DMS114 treated with DMSO at 0.1 percent for 48 hours (cell line): Measurements from ENCODE around the gene RNGTT.
"Not testable (repeated sequence)": the region's sequence is repeated elsewhere in the genome, so short reads cannot be mapped to it uniquely, and the experiment has no call there.

ENCODE experiments used
- DNase-seq: peaks from one replicate; lab custom pipeline; 2025; ENCODE audit not compliant: unreplicated experiment; lab: John Stamatoyannopoulos, UW

The RNGTT gene

GRCh38 chr6:88963139-88964090, at the start of gene RNGTT:
Gene RNGTT, minus strand, starts transcription at chr6:88963618. Its CDS starts 209 bp downstream, at chr6:88963409.
- DNase-seq: peak; percentile 93

DNA sequence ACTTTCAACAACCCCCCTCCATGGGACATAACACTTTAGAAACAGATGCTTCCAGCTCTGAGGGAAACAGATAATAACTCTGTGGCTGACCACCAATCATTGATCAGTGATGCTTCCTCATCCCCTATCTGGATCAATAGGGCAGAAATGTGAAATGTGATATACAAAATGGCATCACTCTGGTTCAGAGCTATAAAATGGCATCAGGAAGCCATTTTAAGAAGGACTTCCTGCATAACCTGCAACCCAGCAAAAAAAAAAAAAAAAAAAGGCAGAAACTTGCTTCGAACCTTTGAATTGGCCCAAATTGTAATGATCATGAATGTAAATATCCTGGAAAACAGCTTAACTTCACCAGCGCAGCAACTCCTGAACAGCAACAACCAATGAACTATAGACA, 48.0 kb upstream of the RNGTT start:
- no peak for DNase-seq

DNA sequence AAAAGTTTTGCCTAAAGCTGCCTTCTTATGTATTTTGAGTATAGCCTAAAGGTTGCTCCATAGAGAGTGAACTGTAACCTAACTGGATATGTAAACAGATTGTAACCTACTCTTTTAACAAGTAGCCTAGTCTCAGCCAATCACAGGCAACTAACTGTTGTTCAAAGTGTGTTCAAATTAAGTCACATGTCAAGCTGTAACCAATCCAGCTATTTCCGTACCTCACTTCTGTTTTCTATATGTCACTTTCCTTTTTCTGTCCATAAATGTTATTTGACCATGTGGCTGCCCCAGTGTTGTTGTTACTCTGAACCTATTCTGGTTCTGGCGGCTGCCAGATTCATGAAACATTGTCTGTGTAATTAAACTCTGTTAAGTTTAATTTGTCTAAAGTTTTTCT, 47.4 kb upstream of the RNGTT start:
- no peak for DNase-seq

DNA sequence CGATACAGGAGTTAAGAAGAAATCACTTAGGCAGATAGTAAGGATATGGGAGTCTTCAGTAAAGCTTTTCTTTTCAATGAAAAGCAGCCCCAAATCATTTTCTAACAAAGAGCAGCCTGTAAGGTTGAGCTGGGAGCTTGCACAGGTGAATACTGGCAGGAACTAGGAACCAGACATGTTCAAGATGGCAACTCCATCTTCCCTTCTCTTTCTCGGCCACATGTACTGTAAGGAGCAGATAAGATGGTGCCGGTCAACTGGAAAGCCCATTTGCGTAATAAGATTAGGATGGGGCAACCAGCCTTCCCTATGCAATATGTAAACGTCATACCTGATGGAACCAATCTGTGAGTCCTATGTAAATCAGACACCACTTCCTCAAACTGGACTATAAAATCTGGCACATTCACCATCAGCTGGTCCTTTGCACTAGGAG, 46.2 kb upstream of the RNGTT start:
- DNase-seq: no peak

- DNase-seq: no peak
Measured at GRCh38 chr6:89008815-89009374, 45.5 kb upstream of the RNGTT start.

- no peak for DNase-seq
Measured at GRCh38 chr6:89008001-89008814, 44.8 kb upstream of the RNGTT start.

DNA sequence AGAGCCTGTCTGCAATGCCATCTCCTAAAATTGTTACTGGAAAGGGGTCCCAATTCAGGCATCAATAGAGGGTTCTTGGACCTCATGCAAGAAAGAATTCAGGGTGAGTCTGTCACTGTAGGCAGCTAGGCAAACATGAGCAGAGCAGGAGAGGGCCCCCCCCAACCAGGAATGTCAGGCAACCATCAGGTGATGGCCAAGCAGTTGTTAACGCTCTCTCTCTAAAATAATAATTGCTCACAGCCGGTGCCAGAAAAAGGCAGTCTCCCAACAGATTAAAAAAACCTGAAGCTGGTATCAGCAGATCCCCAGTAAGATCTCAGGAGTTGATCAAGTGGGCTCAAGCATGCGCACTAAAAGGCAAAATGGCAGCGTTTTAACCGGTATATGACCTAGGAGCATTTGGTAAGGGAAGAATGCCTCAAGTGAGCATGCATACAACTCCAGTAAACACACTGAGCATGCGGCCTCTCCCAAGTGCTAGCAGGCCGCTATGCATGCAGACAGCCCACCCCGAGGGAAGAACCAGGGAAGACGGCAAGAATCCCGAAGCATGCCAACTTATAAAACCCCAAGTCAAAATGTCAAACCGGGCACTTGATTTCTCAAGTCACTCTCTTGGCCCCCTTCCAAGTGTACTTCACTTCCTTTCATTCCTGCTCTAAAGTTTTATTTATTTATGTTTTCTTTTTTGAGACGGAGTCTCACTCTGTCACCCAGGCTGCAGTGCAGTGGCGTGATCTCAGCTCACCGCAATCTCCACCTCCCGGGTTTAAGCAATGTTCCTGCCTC, 44.0 kb upstream of the RNGTT start:
- no peak for DNase-seq

GRCh38 chr6:89002523-89002922, 39.1 kb upstream of the RNGTT start:
- DNase-seq: no peak

DNA sequence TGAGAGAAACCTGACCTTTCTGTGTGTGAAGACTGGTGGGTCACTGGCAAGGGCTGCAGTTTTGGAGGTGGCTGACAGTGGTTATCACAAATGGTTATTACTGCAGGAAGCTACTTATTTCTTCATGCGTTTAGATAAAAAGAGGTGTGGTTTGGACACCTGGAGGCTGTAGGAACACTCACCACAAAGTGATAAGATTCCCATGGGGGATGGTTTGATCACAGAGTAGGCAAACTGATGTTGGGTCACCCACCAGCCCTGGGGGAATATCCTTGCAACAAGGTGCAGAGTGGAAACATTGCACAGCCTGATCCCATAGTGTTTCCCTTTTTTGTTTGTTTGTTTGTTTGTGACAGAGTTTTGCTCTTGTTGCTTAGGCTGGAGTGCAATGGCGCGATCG, 33.9 kb upstream of the RNGTT start:
- DNase-seq: no peak

DNA sequence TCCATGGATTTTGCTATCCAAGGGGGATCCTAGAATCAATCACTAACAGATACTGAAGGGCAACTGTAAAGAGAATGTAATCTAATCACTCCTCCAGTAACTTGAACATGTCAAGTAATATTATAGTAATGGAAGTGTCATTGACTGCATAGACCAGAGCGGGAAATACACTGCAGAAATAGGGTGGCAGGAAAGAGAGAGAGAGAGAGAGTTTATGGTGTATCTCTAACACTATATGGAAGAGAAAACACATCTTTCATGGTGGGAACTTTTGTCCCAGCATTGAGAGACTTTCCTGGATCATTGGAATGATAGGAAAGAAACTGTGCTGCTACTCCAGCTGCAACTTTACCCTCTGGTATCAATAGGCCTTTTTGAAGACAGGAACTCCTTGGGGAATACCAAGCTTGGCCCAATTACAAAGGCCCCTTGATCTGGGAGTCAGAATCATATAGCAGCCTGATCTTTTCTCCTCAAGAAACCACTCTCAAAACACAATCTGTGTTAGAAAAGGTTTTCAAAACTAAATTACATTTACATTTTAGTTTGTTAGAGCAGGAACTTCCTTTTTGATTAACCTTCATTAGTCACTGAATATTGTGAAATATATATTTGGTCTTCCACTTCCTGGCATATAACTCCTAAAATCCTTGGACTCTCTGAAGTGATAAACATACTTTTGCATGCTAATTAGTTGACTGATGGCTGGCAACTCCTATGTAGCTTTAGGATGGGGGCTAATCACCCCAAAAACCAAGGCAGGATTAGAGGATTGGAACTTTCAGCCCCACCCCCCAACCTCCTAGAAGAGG, 29.5 kb upstream of the RNGTT start:
- no peak for DNase-seq

DNA sequence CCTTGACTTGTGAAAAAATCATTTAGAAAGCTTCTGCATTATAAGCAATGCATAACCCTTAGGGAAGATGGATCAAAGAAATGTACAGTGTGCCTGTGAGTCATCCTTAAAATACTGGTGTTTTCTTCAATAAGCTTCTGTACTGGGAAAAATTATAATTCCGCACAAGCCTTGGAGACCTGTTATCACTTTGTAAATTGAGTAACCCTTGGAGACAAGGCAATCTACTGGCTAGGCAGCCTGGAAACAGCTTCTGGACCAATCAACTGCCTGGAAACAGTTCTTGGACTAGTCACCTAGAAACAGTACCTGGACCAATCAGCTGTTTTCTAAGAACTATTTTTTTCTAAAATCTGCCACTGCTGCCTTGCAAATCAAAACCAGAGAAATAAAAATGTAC, 25.8 kb upstream of the RNGTT start:
- no peak for DNase-seq

- no peak for DNase-seq
Measured at GRCh38 chr6:88987922-88988321, 24.5 kb upstream of the RNGTT start.

DNA sequence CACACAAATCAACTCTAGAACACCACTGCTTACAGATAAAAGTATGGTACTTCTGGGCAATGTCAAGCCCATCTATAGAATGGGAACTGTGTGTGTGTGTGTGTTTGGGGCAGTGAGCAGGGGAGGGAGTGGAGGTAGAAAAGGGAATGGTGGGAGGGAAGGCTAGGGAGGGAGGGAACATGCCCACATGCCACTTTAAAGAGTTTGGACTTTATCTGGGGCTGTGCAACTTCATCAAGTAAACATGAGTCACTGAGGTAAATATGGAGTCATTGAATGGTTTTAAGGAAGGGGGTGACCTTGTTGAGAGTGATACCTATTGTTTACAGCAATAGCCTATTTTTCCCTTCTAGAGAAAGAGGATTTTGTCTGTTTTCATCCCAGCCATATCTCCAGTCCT, 22.5 kb upstream of the RNGTT start:
- DNase-seq: no peak

DNA sequence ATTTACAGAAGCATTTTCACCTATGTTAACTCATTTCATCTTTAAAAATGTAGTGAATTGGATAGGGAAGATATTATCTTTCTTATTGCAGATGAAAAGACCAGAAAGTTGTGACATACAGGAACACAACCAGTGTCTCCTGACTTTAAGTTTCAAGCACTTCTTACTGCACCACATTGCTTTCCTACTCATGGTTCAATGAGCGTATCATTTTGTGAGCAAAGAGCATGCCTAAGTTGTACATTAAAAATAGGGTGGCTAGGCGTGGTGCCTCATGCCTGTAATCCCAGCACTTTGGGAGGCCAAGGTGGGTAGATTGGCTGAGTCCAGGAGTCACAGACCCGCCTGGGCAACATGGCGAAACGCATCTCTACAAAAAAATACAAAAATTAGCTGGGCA, 21.2 kb upstream of the RNGTT start:
- DNase-seq: no peak

GRCh38 chr6:88984152-88984551, 20.7 kb upstream of the RNGTT start:
- DNase-seq: no peak

DNA sequence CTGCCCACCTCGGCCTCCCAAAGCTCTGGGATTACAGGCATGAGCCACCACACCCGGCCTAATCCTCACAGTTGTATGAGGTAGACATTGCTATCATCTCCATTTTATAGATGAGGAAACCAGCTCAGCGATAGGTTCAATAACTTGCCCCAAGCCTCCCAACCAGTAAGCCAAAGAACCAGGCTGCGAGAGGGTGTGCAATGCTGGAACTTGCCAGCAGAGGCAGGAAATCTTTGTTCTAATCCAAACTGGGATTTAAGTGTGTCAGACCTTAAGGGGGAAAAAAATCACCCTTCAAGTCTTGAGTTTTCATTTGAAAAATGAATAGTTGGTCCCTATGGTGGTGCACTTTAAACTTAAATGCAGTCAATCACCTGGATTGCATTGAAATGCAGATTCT, 20.1 kb upstream of the RNGTT start:
- DNase-seq: peak; percentile 29

GRCh38 chr6:88983129-88983528, 19.7 kb upstream of the RNGTT start:
- DNase-seq: not testable (repeated sequence)

- peak; percentile 49 for DNase-seq
Measured at GRCh38 chr6:88982720-88983119, 19.3 kb upstream of the RNGTT start.

DNA sequence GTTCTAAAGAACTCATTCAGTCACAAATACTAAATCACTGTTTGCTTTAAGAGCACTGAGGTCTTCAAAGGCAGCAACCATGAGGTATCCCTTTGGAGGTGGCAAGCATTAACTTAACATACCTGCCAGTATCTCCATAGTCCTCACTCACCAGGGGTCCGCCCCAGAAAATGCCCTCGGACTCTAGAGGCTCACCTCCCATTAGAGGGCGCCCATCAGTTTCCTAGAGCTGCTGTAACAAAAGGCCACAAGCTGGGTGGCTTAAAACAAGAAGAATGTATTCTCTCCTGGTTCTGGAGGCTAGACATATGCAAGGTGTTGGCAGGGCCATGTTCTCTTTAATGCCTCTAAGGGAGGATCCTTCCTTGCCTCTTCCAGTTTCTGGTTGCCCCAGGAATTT, 12.0 kb upstream of the RNGTT start:
- no peak for DNase-seq
